GM19397 (cell line): ENCODE measurements around the gene LAMB1.

Experiments used
- ATAC-seq: cut with Tn5 transposase; IDR thresholded peaks from one replicate; pipeline ENCODE4 v1.9.1; 2021; ENCODE audit warnings: mild to moderate bottlenecking, moderate library complexity; ENCODE audit not compliant: unreplicated experiment

Gene LAMB1

DNA sequence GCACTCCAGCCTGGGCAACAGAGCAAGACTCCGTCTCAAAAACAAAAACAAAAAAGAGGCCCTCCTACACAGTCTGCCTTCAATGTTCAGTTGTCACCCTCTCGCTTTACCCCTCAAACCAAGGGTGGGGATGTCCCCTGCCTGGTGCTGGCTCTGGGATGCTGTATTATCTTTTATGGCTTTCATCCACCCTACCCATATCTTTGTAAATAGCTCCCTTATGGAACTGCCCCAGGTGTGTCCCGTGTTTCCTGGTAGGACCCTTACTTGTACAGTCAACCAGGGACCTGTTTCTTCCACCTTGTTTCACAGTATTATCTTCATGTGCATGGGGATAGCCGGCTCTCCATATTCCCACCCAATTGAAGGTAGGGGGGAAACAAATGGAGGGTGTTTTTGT lies 15.7 kb upstream of the LAMB1 start:
- no peak for ATAC-seq

GRCh38 chr7:108017776-108018151 lies 14.8 kb upstream of the LAMB1 start:
- no peak for ATAC-seq

DNA sequence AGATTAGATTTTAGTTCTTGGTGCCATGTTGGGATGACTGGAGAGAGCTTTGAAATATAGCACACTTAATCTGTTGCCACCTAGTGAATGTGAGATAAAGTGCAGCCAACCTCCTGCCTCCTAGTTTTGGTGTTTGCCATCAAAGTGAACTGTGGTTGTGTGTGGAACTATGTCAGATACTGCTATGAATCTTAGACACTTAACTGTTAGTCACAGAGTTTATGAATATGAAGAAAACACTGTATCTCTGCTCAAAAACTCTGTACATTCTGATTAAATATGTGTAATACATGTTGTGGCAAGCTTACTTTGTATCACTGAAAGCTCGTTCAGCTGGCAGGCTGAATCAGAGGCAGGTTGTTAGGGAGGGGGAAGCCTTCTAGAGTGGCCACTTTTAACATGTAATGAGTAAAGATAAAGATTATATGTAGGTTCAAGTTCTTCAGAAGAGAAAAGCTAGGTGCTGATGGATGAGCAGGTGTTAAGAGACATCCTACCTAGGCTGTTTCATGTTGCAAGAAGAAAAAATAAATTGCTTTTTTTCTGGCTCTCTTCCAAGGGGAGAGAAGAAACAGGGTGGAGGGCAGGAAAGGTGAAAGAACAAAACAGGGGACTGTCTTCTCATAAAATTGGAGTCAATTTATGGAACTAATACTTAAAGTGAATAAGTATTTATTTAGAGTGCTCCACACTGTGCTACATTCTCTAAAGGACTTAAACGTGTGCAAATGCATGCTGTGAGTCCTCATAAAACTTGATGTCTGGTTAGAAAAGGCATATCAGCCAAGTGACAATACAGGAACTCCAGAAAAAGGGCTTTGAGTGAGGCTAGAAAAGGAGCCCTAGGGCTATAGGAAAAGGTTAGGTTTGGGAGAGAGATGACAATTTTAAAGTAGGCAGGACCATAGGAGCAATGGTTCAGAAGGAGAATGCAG lies 14.1 kb upstream of the LAMB1 start:
- ATAC-seq = no peak

DNA sequence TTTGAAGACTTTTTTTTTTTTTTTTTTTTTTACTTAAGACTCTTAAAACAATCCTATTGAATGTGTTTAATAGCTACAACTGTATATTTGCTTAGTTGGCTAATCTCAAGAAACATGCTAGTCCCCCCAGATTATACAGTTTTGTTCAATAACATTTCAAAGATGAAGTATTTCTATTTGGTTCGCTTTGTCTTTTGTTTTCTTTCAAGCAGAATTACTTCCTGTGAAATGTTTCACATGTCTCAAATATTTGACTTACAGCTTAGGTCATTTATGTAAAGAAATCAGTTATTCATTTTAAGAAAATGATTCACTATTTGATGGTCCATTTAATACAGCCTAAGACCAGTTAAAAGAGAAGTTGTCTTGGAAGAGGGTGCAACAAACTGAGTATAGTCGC lies 12.8 kb upstream of the LAMB1 start:
- ATAC-seq = no peak

DNA sequence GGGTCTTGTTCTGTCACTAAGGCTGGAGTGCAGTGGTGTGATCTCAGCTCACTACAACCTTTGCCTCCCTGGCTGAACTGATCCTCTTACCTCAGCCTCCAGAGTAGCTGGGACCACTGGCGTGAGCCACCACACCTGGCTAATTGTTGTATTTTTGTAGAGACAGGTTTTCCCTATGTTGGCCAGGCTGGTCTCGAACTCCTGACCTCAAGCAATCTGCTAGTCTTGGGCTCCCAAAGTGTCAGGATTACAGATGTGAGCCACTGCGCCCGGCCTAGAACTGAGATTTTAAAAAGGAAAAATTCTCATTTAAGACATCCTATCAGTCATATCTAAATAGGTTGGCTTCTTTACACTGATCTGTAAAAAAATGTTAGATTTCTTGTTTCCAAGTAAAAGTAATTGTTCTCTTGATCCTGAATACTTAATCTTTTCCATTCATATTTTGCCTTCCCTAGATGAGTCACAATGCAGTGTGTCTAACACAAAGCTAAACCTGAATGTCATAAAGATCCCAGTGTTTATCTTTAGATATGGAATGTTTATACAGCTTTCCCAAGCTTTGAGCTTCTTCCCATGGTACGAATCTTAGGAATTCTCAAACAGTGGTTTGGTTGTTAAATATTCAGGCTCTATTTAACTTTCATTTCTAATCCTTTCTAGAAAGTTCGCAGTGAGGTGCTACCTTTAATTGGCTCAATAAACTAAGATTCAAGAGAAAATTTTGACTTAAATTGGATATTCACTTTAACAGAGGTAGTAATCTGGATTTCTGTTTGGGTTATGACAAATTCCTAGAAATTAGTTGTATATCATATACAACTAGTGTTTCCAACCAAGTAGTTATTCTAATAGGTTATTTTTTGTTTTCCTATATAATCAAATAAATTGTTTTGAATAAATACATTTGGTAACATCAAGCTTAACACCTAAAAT lies 12.1 kb upstream of the LAMB1 start:
- ATAC-seq = no peak

DNA sequence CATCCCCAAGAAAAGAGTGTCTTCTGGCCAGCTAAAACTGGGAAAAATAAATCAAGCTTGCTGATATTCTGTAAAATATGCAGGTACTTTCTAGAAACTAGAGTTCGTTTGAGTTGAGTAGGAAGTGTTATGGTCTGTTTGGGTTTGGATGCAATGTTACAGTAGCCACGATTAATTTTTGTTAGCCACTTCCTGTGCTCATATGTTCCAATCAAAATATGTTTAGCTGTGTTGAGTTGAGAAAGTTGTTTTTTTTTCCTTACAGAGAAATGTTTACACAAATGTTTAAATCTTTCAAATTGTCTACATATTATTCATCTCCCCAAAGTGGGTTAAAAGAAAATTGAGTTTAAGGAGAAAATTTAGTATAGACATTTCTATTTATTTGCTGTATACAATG lies 11.3 kb upstream of the LAMB1 start:
- no peak for ATAC-seq

- no peak for ATAC-seq
Measured at GRCh38 chr7:108012499-108013430, 9.8 kb upstream of the LAMB1 start.

GRCh38 chr7:108010377-108010776 lies 7.4 kb upstream of the LAMB1 start:
- no peak for ATAC-seq

GRCh38 chr7:108009873-108010272 lies 6.9 kb upstream of the LAMB1 start:
- ATAC-seq = no peak

- ATAC-seq = no peak
Measured at GRCh38 chr7:108008827-108009226, 5.9 kb upstream of the LAMB1 start.

DNA sequence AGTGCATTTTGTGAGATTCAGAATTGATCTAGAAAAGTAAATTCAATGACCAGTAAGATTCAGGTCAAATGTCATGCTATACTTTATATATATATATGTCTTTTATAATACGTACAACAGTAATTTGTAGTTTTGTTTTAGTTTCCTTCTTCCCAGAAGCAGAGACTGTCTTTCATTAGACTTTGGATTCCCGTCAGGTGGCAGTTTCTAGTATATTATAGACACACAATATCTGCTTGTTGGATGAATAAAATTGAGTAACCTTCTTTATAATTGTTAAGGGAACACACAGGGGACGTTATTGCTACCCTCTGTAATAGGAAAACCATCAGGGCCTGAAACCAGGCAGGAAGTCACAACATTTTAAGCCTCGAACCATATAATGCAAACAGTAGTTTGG lies 5.3 kb upstream of the LAMB1 start:
- ATAC-seq = no peak

DNA sequence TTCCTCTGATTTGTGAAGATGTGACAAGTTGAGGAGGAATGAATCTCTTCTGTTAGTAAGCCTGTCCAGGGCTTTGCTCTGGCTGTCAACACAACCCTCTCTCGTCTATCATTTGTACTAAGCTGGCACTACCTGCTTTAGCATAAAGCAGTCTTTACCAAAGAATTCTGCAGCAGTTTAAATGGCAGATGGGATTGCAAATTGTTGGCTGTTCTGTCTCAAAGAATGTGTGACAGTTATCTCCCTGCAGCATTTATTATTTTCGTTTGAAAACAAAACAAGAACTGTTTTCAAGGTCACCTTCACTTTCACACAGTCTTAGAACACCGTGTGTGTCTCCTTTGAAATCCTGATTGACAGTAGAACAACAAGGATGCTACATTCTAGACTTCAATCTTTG lies 4.8 kb upstream of the LAMB1 start:
- ATAC-seq = no peak

- ATAC-seq = no peak
Measured at GRCh38 chr7:108007261-108007660, 4.3 kb upstream of the LAMB1 start.

DNA sequence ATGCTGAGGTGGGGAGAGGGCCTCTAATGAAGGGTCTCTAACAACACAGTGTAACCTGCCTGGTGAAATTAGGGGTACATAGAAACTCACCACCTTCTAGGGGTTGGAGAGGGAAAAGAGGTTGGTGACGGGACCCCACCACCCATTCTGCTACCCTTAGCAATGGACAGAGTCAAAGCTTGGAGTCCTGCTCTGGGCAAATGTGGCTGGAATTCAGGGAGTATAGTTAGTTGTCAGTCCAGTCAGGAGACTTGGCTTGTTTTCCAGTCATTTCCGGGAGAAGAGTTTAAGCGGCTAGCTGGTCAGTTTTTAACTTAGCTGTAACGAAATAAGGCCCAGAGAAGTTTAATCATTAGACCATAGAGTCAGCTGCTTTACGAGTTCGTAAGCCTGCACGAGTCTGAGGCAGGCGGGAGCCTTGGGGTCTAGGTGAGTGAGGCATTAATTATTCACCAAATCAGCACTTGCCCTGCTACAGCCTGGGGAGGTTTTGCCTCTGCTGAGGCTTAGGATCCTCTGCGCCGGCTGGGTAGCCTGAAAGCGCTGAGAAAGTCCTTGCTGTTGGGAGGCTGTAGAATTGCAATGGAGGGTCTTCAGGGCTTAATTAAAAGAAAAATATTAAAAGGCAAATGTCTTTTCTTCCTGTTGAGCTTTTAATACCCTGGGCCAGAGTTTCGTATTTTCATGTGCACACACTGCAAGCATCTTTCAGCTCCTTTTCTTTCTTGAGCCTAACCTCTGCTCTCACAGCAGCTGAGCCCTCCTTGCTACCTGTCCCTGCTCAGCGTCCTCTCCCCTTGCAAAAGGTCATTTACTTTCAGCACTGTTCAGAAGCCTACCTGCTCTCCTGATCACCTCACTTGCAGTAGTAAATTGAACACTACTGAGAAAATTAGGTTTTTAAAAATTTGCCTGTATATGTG lies 1.5 kb upstream of the LAMB1 start:
- ATAC-seq = no peak

GRCh38 chr7:108003599-108003935 lies 606 bp upstream of the LAMB1 start:
- no peak for ATAC-seq

GRCh38 chr7:108001764-108002725 lies 916 bp downstream of the LAMB1 start:
- no peak for ATAC-seq

DNA sequence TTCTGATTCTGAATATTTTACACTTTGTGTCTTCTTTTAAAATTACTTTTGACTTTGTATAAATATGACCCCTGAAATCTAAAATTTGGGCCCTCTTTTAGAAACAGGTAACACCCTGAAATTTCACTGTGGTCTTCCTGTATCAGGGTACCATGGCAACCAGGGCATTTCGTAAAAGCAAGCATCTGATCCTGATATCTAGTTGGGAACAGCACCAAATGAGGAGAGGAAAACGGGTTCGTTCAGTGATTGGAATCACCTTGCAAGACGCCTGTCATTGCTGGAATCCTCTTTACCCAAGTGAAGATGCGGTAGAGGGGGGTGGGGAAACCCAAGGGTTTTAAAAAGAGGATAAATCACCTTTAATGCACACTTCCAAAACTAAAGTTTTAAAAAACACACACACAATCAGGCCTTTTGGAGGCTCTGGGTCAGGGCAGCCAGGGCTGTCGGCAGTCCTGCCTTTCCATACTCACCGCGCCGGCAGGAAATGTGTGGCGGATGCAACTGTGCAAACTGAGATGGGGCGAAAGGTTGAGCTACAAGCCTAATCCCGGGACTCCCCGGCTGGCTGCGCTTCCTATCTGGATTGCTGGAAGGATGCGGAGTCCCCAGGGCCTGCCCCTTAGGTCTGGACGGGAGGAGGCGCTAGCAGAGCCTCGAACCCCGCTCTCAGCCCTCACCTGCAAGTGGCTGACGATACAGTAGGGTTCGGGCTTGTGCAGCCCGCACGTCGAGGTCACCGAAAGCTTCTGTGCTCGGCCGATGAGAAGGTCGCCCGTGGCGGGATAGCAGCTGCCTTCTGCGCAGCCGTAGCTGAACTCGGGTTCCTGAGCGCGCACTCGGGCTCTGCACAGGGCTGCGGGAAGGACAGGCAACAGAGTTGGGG lies 1.8 kb downstream of the LAMB1 start:
- ATAC-seq = no peak
